GM18873 (cell line): ENCODE results near the gene FADS1.

Experiments used
- ATAC-seq: cut with Tn5 transposase; IDR thresholded peaks from one replicate; pipeline ENCODE4 v1.9.1; 2021; ENCODE audit warnings: mild to moderate bottlenecking, moderate library complexity, moderate number of reproducible peaks; ENCODE audit not compliant: unreplicated experiment, low FRiP score

Gene FADS1

DNA sequence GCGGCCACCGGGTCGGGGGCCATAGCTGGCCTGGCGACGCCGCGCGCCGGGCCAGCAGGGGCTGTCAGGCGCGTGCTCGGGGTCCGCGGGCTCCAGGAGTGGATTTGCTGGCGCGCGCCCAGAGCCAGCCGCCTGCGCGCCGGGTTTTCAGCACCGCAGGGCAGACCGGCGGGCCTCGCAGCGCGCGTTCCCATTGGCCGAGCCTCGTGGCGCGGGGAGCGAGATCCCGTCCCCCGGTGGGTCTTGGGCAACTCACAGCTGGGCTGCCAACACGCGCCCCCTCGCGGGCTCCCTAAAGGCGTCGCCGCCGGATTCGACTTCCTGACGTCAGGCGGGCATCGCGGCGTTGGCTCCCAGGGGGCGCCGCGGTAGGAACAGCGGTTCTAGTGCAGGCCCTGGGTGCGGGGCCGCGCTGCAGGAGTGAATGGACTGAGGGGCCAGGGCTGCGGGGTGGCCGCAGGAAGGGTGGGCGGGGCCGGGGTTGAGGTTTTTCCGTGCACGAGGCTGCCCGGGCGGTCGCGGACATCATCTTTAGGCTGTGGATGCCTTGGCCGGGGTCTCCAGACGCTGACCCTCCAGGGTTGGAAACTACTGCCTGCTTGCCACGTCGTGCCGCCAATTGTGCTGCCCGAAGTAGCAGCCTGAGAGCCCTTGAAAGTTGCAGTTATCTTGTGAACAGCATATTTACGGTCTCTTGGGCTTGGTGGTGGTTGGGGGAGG is at the start of gene FADS1:
FADS1 (minus strand) TSS at position 268 of the 720 bp plus-strand sequence; CDS start at position 194, 74 bp downstream.
- peak; percentile 38 for ATAC-seq

DNA sequence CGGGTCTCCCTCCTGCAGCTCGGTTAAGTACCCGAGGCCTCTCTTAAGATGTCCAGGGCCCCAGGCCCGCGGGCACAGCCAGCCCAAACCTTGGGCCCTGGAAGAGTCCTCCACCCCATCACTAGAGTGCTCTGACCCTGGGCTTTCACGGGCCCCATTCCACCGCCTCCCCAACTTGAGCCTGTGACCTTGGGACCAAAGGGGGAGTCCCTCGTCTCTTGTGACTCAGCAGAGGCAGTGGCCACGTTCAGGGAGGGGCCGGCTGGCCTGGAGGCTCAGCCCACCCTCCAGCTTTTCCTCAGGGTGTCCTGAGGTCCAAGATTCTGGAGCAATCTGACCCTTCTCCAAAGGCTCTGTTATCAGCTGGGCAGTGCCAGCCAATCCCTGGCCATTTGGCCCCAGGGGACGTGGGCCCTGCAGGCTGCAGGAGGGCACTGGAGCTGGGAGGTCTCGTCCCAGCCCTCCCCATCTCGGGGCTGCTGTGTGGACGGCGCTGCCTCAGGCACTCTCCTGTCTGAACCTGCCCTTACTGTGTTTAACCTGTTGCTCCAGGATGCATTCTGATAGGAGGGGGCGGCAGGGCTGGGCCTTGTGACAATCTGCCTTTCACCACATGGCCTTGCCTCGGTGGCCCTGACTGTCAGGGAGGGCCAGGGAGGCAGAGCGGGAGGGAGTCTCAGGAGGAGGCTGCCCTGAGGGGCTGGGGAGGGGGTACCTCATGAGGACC is 49.6 kb upstream of the FADS1 start:
- no peak for ATAC-seq

DNA sequence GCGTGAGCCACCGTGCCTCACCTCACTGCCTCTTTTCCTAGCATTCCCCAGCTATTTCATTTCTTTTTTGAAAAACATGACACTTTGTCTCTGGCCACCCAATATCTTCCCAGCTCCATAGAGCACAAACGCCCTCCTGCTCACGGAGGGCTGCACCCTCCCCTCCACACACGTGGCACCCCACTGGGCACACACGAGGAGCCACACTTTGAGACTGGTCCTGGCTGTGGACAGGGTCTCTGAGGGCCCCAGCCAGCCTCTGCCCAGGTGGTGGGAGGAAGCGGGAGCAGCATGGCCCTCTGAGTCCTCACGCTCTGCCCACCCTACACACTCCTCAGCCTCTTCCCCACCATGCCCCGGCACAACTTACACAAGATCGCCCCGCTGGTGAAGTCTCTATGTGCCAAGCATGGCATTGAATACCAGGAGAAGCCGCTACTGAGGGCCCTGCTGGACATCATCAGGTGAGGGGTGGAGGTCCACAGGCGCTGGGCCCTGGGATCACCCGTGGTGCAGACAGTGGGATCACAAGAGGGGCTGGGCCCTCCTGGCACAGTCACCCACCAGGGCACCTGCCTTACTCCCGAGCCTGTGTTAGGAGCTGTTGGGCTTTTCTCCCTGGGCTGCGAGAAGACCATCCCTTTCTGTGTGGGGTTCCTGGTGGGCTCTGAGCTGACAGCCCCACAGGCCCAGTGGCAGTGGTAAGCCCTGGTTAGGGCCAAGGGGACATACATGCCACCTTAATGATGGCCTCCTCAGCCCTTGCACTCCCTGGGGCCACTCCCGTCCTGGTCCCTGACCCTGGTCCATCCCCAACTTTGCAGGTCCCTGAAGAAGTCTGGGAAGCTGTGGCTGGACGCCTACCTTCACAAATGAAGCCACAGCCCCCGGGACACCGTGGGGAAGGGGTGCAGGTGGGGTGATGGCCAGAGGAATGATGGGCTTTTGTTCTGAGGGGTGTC is 48.3 kb upstream of the FADS1 start:
- ATAC-seq = no peak

DNA sequence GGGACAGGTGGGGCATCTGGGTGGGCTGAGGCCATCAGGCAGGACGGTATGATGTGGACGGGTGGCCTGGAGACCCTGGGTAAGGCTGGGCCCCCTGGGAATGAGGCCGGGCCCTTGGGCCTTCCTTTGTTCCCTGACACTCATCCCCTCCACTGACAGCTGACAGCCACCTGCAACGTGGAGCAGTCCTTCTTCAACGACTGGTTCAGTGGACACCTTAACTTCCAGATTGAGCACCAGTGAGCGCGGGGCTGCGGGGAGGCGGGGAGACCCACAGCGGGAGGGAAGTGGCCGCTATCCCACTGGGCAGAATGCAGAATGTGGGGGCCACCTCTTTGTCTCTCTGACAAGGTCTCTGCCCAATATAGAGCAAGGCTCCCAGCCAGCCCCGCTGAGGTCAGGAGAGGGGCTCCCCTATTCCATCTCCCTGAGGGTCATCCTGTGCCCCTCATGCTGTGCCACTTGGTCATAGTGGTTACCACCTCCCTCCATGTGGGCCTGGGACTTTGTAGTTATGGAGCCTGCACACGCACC is 46.8 kb upstream of the FADS1 start:
- ATAC-seq = no peak

DNA sequence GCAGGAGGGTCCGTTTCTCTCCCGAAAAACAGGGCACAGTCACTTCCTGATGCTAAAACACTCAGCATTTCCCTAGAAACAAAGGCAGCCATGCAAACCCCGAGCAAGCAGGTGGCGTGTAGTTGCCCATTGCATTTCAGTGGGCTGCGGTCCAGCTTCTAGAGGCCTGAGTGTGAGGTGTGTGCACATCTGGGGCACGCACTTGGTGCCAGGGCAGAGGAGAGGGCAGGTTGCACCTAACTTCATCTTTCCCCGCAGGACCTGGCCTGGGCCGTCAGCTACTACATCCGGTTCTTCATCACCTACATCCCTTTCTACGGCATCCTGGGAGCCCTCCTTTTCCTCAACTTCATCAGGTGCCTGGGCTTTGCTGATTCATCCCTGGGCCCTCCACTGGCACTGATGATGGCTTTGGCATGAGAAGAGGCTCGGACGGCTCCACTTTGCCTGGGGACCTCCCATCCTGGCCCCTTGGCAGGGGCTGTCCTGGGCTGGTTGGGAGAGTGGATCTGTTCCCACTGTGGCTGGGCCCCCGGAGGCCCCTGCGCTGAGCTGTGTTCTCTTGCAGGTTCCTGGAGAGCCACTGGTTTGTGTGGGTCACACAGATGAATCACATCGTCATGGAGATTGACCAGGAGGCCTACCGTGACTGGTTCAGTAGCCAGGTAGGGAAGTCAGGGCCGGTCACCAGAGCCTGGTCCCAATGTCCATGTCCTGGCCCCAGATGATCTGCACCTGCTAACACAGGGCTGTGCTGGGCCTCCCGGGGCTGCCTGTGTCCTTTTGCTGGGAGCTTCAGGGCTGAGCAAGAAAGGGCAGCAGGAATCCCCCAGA is 46.1 kb upstream of the FADS1 start:
- ATAC-seq = no peak

DNA sequence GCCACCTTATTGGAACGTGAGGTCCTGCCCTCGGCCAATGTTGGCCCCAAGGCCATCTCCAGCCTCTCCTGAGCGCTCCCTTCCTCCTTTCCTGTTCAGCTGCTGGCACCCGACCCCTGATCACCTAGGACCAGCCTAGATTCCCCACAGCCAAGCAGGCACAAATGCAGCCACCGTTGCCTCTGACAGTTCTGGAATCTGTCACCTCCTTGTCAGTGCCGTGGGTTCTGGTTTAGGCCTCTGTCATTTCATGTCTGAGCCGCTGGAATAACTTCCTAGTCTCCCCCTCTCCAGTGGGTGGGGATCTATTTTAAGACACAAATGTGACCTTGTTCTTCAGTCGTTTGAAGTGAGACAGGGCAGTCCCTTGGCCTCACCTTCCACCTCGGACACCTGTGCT is 44.8 kb upstream of the FADS1 start:
- no peak for ATAC-seq

DNA sequence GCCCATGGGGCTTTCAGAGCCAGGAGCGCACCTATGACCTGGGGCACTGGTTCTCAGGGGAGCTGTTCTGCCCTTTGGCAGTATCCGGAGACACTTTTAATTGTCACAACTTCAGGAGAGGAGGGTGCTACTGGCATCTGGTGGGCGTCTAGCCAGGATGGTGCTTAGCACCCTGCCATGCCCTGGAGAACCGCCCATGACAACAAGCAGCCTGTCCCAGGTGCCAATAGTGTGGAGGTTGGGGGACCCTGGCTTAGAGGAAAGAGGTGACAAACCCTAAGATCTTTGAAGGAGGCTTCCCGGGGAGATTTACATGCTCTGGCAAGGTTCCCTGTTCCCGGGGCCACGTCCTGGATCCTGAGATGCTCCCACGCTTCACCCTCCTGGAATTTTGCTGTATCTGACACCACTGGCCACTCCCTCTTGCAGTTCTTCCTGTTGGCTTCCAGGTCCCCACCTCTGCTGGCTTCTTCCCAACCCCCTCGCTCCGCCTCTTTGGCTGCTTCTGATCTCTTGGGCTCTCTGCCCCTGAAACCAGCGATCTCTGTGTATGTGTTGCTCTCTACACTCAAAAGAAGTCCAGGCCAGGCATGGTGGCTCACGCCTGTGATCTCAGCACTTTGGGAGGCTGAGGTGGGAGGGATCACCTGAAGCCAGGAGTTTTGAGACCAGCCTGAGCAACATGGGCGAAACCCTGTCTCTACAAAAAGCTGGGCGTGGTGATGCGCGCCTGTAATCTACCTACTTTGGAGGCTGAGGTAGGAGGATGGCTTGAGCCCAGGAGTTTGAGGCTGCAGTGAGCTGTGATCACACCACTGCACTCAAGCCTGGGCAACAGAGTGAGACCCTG is 43.5 kb upstream of the FADS1 start:
- no peak for ATAC-seq

DNA sequence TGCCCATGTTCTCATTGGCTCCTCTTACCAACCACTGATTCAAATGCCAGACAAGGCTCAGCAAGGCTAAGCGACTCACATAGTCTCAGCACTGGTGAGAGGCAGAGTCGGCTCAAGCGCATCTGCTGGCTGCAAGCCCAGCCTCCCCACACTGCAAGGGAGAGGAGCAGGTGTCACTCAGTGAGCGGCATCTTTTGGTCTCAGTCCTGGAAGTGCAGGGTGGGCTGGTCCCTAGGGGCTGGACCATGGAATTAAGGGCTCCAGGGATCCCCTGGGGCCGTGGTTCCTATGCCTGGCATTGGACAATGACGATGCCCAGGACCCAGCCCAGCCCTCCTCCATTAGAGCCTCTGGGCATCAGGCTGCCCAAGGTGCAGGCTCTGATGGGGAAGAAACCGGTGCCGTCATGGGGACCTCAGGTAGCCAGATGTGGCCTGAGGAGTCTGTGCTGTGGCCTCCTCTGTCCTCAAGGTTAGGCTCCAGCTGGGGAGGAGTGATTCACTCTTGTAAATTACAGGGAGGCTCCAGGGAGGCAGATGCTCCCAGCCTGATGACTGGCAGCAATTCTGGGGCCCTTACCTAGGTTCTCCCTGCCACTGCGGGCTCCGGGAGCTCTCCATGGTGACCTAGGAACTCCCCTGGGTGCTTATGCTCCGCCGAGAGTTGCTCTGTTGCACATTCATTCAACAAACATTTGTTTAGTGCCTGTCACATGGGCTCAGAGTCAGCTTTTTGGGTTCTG is 39.3 kb upstream of the FADS1 start:
- ATAC-seq = no peak

DNA sequence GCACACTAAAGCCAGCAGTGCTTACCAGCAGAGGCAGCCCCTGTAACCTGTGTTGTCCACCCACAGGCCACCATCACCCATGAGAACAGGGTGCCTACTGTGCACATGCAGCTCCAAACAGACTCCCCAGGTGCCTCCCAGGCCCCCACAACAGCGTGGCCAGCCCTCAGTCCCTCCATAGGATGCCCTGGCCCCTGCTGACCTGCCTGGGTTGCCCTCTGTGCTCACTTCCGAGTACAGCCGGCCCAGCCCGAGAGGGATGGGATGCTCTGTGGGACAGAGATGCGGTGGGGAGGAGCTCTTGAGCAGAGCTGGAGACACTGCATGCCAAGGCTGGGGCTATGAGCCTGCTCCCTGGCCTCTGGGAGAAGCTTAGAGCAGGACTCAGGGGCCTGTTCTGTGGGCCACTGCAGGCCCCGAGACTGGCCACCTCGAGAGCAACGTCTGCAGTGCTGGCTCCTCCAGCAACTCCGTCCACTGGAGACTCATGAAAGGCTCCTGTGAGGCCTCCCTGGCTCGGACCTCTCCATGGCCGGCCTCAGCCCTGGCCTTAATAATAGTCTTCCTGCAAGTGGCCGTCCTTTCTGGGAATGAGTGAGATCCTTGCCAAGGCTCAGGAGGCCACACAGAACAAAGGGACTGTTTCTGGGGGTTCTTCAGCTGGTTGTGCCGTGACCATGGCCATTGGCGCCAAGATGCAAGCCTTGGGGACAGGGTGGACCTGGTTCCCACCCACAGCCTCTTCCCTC is 38.3 kb upstream of the FADS1 start:
- ATAC-seq = no peak

DNA sequence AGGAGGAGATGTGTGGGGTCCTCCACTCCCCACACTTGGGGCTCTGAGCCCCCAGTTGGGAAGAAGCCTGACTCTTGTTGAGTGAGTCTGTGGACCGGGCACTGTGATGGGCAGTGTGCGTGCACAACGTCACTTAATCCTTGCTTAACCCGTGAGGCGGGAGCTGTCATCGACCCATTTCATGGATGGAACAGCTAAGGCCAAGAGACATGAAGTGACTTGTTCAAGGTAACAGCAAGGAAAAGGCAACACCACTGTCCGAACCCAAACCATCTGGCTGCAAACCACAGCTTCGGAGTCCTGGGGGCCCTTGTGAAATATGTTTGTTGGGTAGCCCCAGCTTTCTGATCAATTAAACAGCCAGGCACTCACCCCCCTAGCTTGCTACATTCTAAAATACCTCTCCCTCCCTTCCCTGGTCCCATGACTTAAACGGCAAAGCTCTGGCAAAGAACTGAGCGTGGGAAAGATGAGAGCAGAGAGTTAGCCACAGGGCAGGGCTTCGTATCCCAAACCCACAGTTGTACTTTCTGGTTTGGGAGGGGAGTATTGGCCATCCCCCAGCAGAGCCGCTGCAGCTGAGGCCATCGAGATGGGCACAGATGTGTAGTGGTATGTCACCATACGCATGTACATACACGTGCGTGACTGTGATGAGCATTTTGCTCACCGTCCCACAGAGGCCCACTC is 37.5 kb upstream of the FADS1 start:
- ATAC-seq = no peak

DNA sequence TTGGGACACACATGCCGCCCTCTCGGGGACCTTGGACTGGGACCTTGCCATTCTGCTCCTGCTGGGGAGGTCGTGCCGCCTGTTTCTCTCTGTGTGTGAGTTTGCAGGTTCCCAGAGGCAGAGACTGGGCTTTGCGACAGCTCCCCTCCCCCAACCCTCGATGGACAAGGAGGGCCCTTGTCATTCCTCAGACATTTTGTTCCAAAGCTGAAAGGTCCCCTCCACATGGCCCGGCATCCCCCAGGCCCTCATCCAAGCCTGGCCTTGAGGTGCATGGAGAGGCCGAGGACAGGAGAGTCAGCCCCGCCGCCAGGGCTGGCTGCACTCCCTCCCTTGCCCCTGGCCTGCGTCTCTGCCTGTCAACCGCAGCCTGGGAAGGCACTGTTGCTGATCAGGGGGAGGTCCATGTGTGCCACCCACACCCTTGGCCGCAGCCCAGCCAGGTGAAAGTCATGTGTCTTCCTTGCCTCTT is 36.9 kb upstream of the FADS1 start:
- ATAC-seq = no peak

DNA sequence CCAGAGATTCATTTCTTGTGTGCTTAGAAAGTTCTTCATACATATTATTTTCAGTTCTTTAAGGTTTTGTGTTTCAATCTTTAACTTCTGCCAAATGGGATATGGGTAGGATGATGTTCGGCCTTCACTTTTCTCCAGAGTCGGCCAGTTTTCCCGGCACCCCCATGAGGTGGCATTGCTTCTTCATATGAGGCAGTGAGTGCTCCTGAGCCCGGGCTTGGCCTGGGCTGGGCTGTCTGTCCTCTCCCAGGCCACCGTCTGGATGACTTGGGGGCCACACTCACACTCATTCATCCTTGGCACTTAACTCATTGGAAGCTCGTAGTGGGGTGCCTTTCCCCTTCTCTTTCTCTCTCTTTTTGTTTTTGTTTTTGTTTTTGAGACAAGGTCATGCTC is 35.1 kb upstream of the FADS1 start:
- no peak for ATAC-seq

DNA sequence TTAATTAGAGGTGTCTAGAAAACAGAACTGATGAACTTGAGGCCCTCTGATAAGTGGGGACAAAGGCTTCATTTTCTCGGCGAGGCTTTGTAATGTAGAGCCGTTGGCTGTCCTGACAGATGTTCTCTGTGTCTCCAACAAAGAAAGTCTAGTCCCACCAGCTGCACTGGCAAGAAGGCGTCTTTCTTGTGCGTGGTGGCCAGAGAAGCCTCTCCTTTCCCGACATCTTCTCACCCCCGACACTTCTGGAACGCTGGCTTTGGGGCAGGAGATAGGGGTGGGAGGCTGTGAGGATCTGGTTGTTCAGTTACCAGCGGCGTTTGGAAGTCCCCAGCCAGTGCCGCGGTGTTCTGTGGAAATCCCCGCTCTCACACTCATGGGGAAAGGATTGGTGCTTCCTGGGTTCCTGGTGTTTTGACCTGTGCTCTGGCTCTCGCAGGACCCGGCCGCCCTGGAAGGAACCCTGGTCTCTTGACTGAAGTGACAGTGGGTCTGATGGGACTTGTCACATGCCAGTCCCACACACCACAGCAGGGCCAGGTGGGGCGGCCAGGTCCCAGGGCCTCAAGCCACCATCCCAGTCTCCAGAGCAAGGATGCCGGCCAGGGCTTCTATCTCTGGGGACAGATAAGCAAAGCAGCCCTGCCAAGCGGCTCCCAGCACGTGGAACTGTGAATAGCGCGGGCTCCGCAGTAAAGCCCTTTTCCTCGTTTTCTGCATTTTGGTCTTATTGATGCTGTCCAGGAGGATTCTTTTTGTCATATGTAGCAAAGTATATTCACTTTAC is 34.5 kb upstream of the FADS1 start:
- ATAC-seq = no peak

DNA sequence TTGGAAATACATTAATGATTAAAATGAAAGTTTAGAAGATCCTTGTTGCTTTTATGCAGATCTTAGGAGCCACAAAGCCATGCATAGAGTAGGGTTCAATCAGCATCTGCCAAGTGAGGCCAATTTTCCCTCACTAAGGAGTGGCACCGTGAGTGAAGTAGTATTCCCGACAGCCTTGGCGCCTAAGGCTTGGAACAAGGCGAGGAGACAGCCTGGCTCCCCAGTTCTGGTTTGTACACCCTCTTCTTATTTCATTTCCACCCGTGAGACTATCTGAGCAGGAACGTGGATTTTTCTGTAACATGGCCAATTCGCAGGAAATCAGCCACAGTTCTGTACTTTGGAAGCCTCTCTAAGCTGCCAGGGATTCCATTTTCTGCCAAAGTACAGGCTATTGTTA is 33.9 kb upstream of the FADS1 start:
- ATAC-seq = no peak

DNA sequence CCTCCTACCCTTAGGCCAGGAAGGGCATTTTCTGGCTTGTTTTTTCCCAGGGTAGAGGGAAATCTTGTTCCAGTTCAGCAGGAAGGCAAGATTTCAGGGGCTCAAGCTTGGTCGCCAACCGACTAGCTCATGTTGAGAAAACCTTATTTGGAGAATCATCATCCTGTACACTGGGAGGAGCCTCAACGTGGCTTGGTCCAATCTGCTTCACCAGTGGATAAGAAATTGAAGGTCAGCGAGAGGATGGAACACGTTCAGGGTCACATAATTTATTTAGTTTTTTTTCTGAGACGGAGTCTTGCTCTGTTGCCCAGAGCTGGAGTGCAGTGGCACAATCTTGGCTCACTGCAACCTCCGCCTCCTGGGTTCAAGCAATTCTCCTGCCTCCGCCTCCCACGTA is 31.8 kb upstream of the FADS1 start:
- ATAC-seq = no peak

DNA sequence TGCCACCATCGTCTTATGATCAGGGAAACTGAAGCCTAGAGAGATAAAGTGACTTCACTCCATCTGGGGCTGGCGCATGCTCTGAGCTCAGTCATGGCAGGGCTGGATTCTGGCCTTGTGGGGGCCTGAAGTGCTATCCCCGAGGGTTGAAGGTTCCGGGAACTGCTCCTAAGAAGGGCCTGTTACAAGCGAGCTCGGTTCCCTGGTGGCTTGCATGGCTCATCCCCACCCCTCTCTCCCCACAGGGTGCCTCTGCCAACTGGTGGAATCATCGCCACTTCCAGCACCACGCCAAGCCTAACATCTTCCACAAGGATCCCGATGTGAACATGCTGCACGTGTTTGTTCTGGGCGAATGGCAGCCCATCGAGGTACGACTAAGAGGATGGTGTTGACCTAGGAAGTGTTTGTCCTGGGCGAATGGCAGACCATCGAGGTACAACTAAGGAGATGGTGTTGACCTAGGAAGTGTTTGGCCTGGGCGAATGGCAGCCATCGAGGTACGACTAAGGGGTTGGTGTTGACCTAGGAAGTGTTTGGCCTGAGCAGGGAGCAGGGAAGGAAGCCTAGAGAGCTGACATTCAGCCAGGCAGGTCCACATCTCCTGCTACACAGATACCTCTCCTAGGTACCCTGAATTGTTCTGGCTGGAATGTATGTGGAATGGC is 31.2 kb upstream of the FADS1 start:
- no peak for ATAC-seq
